Trophoblast cell (in vitro differentiated cells and primary cell): ENCODE data around the gene SCN7A.

ENCODE experiments used
- DNase-seq, 2 donors: peaks; one replicate each; pipeline ENCODE4 v3.0.0-alpha.2; 2016
- H2AFZ ChIP-seq: 2 replicates; pipeline ENCODE4 v1.6.1; 2013; ENCODE audit warnings: low read length, moderate library complexity, mild to moderate bottlenecking; ENCODE audit not compliant: insufficient read depth, poor library complexity
- H2AK5ac ChIP-seq: 2 replicates; pipeline ENCODE4 v1.6.1; 2013; ENCODE audit warnings: mild to moderate bottlenecking, low read length
- H2BK120ac ChIP-seq: 2 replicates; pipeline ENCODE4 v1.6.1; 2013; ENCODE audit warnings: low read length, mild to moderate bottlenecking, moderate library complexity; ENCODE audit not compliant: insufficient read depth, poor library complexity
- H2BK12ac ChIP-seq: 2 replicates; pipeline ENCODE4 v1.6.1; 2013; ENCODE audit warnings: mild to moderate bottlenecking, low read length, moderate library complexity
- H2BK5ac ChIP-seq: 2 replicates; pipeline ENCODE4 v1.6.1; 2013; ENCODE audit warnings: low read length, low read depth, moderate library complexity, mild to moderate bottlenecking; ENCODE audit not compliant: poor library complexity
- H3K14ac ChIP-seq: 2 replicates; pipeline ENCODE4 v1.6.1; 2013; ENCODE audit warnings: mild to moderate bottlenecking, low read length
- H3K18ac ChIP-seq: 2 replicates; pipeline ENCODE4 v1.6.1; 2013; ENCODE audit warnings: mild to moderate bottlenecking, low read length
- H3K23ac ChIP-seq: 2 replicates; pipeline ENCODE4 v1.6.1; 2013; ENCODE audit warnings: low read length
- H3K27ac ChIP-seq: 2 replicates; pipeline ENCODE4 v1.5.1; 2013; ENCODE audit warnings: low read depth, mild to moderate bottlenecking, inconsistent platforms, low read length, moderate library complexity
- H3K27me3 ChIP-seq: 2 replicates; pipeline ENCODE4 v1.6.1; 2013; ENCODE audit warnings: inconsistent platforms, mild to moderate bottlenecking, low read length, moderate library complexity; ENCODE audit not compliant: insufficient read depth
- H3K36me3 ChIP-seq, 2 experiments: 1 replicate in 1 of 2; 2 replicates in 1 of 2; pipeline ENCODE4 v1.6.1; 2013; ENCODE audit warnings: low read length in 2 of 2, mild to moderate bottlenecking in 2 of 2, moderate library complexity in 1 of 2; ENCODE audit not compliant: insufficient read depth in 2 of 2, control insufficient read depth in 1 of 2
- H3K4ac ChIP-seq: 2 replicates; pipeline ENCODE4 v1.6.1; 2013; ENCODE audit warnings: low read depth, mild to moderate bottlenecking, low read length, moderate library complexity
- H3K4me1 ChIP-seq, 2 experiments: 1 replicate in 1 of 2; 2 replicates in 1 of 2; pipeline ENCODE4 v1.6.1; 2013; ENCODE audit warnings: low read length in 2 of 2, mild to moderate bottlenecking in 2 of 2, moderate library complexity in 1 of 2; ENCODE audit not compliant: insufficient read depth in 2 of 2, control insufficient read depth in 1 of 2
- H3K4me2 ChIP-seq: 2 replicates; pipeline ENCODE4 v1.6.1; 2013; ENCODE audit warnings: inconsistent platforms, mild to moderate bottlenecking, low read length, moderate library complexity
- H3K4me3 ChIP-seq: 2 replicates; pipeline ENCODE4 v1.5.1; 2013; ENCODE audit warnings: mild to moderate bottlenecking, low read depth, low read length, inconsistent platforms
- H3K79me1 ChIP-seq: one replicate; pipeline ENCODE4 v1.6.1; 2013; ENCODE audit warnings: low read length
- H3K79me2 ChIP-seq: 2 replicates; pipeline ENCODE4 v1.6.1; 2013; ENCODE audit warnings: low read length, mild to moderate bottlenecking; ENCODE audit not compliant: control insufficient read depth, insufficient read depth, poor library complexity
- H3K9ac ChIP-seq: 2 replicates; pipeline ENCODE4 v1.6.1; 2013; ENCODE audit warnings: mild to moderate bottlenecking, low read length
- H3K9me3 ChIP-seq: 2 replicates; pipeline ENCODE4 v1.6.1; 2013; ENCODE audit warnings: low read depth, mild to moderate bottlenecking, control low read depth, inconsistent platforms, low read length; ENCODE audit not compliant: insufficient read depth
- H4K12ac ChIP-seq: 2 replicates; pipeline ENCODE4 v1.6.1; 2013; ENCODE audit warnings: low read depth, mild to moderate bottlenecking, low read length, moderate library complexity
- H4K8ac ChIP-seq: 2 replicates; pipeline ENCODE4 v1.6.1; 2013; ENCODE audit warnings: low read depth, mild to moderate bottlenecking, low read length, moderate library complexity
- H4K91ac ChIP-seq: one replicate; pipeline ENCODE4 v1.6.1; 2013; ENCODE audit warnings: low read depth, mild to moderate bottlenecking, low read length, moderate library complexity
- WGBS: extraction: QIAGEN DNeasy Blood & Tissue Kit; methylation state at CpG from one replicate; pipeline ENCODE4 v1.1.7; 2013; ENCODE audit warnings: missing lambda C conversion rate; ENCODE audit not compliant: insufficient read length, insufficient coverage; ENCODE audit errors: extremely low coverage; 5-methylcytosine and 5-hydroxymethylcytosine counted together

SCN7A gene

GRCh38 chr2:166454006-166454595 is 39.9 kb downstream of the SCN7A start:
- no peak overlapping the region for H3K23ac ChIP-seq
- no peak overlapping the region for H2BK5ac ChIP-seq
- no peaks in the 10 kb centered on the region for H3K27me3 ChIP-seq
- H2AFZ ChIP-seq: no peak overlapping the region
- H3K4me1 ChIP-seq: no peaks in the 10 kb centered on the region
- H3K79me2 ChIP-seq: no peaks in the 10 kb centered on the region
- no peak overlapping the region for H3K4me3 ChIP-seq
- H2AK5ac ChIP-seq: no peak overlapping the region
- H3K79me1 ChIP-seq: no peaks in the 10 kb centered on the region
- H3K9ac ChIP-seq: no peak overlapping the region
- H3K36me3 ChIP-seq: no peaks in the 10 kb centered on the region
- no peak overlapping the region for H3K18ac ChIP-seq
- DNase-seq: no peak
- no peak overlapping the region for H3K14ac ChIP-seq
- no peak overlapping the region for H4K91ac ChIP-seq
- no peak overlapping the region for H4K8ac ChIP-seq
- no peak overlapping the region for H4K12ac ChIP-seq
- no peak overlapping the region for H3K4ac ChIP-seq
- no peak overlapping the region for H3K27ac ChIP-seq
- WGBS: no CpG with 5 or more reads among the region's 2 CpGs
- H3K4me2 ChIP-seq: no peak overlapping the region
- H2BK120ac ChIP-seq: no peak overlapping the region
- H2BK12ac ChIP-seq: no peak overlapping the region
- H3K9me3 ChIP-seq: no peaks in the 10 kb centered on the region

GRCh38 chr2:166451468-166451867 is 42.6 kb downstream of the SCN7A start:
- Histone ChIP-seq H3K14ac (no peak overlapping the region), H4K91ac (no peak overlapping the region), H3K36me3 (no peaks in the 10 kb centered on the region), H2BK120ac (no peak overlapping the region), H3K27me3 (no peaks in the 10 kb centered on the region), H2AFZ (no peak overlapping the region), H3K79me1 (no peaks in the 10 kb centered on the region), H3K9ac (no peak overlapping the region), H4K12ac (no peak overlapping the region), H2AK5ac (no peak overlapping the region), H3K4ac (no peak overlapping the region), H3K4me2 (no peak overlapping the region), H2BK12ac (no peak overlapping the region), H2BK5ac (no peak overlapping the region), H3K4me3 (no peak overlapping the region), H3K23ac (no peak overlapping the region), H3K79me2 (no peaks in the 10 kb centered on the region), H3K9me3 (no peaks in the 10 kb centered on the region), H4K8ac (no peak overlapping the region), H3K27ac (no peak overlapping the region), H3K18ac (no peak overlapping the region), H3K4me1 (no peaks in the 10 kb centered on the region)
- no CpG with 5 or more reads among the region's 1 CpG for WGBS
- peak; percentile 6 to 31 for DNase-seq

- no peak overlapping the region for H4K91ac ChIP-seq
- H3K18ac ChIP-seq: no peak overlapping the region
- H2BK120ac ChIP-seq: no peak overlapping the region
- H3K79me2 ChIP-seq: no peaks in the 10 kb centered on the region
- H3K27ac ChIP-seq: no peak overlapping the region
- no peaks in the 10 kb centered on the region for H3K79me1 ChIP-seq
- H4K8ac ChIP-seq: no peak overlapping the region
- H4K12ac ChIP-seq: no peak overlapping the region
- no peak overlapping the region for H3K4me3 ChIP-seq
- no peak overlapping the region for H3K4me2 ChIP-seq
- no peak overlapping the region for H2AK5ac ChIP-seq
- no peaks in the 10 kb centered on the region for H3K9me3 ChIP-seq
- H3K27me3 ChIP-seq: no peaks in the 10 kb centered on the region
- H3K23ac ChIP-seq: no peak overlapping the region
- no peaks in the 10 kb centered on the region for H3K36me3 ChIP-seq
- DNase-seq: no peak
- H3K4me1 ChIP-seq: no peaks in the 10 kb centered on the region
- no peak overlapping the region for H2BK12ac ChIP-seq
- no CpG with 5 or more reads among the region's 1 CpG for WGBS
- no peak overlapping the region for H3K9ac ChIP-seq
- H3K4ac ChIP-seq: no peak overlapping the region
- no peak overlapping the region for H2AFZ ChIP-seq
- no peak overlapping the region for H3K14ac ChIP-seq
- H2BK5ac ChIP-seq: no peak overlapping the region
These were observed 44.6 kb downstream of the SCN7A start for GRCh38 chr2:166449439-166449838.

- Histone ChIP-seq H3K4me3 (no peak overlapping the region), H3K14ac (no peak overlapping the region), H3K9me3 (no peaks in the 10 kb centered on the region), H4K12ac (no peak overlapping the region), H3K4me2 (no peak overlapping the region), H2BK120ac (no peak overlapping the region), H3K36me3 (no peaks in the 10 kb centered on the region), H3K23ac (no peak overlapping the region), H3K79me2 (no peaks in the 10 kb centered on the region), H3K4ac (no peak overlapping the region), H4K8ac (no peak overlapping the region), H2BK5ac (no peak overlapping the region), H3K79me1 (no peaks in the 10 kb centered on the region), H4K91ac (no peak overlapping the region), H3K18ac (no peak overlapping the region), H2AK5ac (no peak overlapping the region), H2AFZ (no peak overlapping the region), H3K9ac (no peak overlapping the region), H3K27me3 (no peaks in the 10 kb centered on the region), H3K4me1 (no peaks in the 10 kb centered on the region), H2BK12ac (no peak overlapping the region), H3K27ac (no peak overlapping the region)
- no peak for DNase-seq
These were observed 45.9 kb downstream of the SCN7A start for GRCh38 chr2:166448106-166448505.
